22Rv1 (cell line): ENCODE measurements around the gene GEMIN7.

Source experiments
- ZFX ChIP-seq: fragments of 450-650 bp; IDR thresholded peaks from 2 replicates; pipeline ENCODE4 v1.6.1; 2017; ENCODE audit warnings: antibody characterized with exemption, borderline replicate concordance
- TF ChIP-seq, protein P1 (sequence below): fragments of 450-650 bp; IDR thresholded peaks from 2 replicates; pipeline ENCODE4 v1.5.1; 2017; ENCODE audit warnings: mild to moderate bottlenecking

DNA sequence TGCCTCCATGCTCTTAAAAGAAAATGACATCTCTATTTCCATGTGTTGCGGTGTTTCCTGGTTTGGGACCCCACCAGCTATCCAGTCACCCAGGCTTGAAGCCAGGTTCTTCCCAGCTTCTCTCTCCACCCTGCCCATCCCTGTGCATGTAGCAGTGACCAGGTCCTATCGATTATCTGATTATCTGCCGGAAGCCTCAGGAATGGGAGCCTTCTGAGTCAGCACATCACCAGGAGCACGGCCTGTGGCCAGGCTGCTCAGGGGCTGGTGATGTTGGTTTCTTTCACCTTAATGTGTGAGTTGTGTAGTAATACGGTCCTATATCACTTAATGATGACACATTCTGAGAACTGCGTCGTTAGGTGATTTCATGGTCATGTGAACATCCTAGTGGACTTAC is 47.6 kb downstream of the GEMIN7 start:
- TF ChIP-seq, protein P1, sequence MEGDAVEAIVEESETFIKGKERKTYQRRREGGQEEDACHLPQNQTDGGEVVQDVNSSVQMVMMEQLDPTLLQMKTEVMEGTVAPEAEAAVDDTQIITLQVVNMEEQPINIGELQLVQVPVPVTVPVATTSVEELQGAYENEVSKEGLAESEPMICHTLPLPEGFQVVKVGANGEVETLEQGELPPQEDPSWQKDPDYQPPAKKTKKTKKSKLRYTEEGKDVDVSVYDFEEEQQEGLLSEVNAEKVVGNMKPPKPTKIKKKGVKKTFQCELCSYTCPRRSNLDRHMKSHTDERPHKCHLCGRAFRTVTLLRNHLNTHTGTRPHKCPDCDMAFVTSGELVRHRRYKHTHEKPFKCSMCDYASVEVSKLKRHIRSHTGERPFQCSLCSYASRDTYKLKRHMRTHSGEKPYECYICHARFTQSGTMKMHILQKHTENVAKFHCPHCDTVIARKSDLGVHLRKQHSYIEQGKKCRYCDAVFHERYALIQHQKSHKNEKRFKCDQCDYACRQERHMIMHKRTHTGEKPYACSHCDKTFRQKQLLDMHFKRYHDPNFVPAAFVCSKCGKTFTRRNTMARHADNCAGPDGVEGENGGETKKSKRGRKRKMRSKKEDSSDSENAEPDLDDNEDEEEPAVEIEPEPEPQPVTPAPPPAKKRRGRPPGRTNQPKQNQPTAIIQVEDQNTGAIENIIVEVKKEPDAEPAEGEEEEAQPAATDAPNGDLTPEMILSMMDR = no peak
- TF ChIP-seq ZFX = no peak
